WTC11 (cell line): ENCODE results near the gene NCCRP1.

ENCODE experiments used
- NR1H2 ChIP-seq: sonication (generic); formaldehyde crosslinking; IDR thresholded peaks from 2 replicates; pipeline ENCODE4 v1.9.0; 2021; ENCODE audit warnings: mild to moderate bottlenecking, moderate library complexity, missing genetic modification reagents
- TF ChIP-seq, protein P1 (sequence below): sonication (generic); formaldehyde crosslinking; IDR thresholded peaks from 2 replicates; pipeline ENCODE4 v1.8.0; 2022; ENCODE audit warnings: mild to moderate bottlenecking, missing genetic modification reagents
- TF ChIP-seq, protein P2 (sequence below): fragments of 200-600 bp; IDR thresholded peaks from 2 replicates; pipeline ENCODE4 v1.8.0; 2022; ENCODE audit warnings: antibody characterized with exemption

DNA sequence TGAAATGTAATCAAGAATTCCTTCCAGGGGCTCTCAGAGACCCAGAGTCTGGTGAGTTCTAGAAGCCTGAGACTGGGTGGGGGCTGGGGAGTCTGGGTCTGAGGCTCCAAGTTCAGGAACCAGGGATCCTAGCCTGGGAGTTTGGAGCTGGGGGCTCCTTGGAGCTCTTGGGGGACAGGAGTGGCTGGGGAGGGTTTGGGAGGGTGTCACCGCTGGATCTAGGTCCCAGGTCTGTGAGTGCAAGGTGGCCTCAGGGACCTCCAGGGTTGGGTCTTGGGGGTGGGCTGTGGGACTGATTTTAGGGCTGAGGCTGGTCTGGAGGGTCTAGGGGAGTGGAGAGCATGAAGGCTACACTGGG is 6.2 kb downstream of the NCCRP1 start:
- TF ChIP-seq, protein P1, sequence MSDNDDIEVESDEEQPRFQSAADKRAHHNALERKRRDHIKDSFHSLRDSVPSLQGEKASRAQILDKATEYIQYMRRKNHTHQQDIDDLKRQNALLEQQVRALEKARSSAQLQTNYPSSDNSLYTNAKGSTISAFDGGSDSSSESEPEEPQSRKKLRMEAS (CRISPR knock-in tag), result no peak
- TF ChIP-seq, protein P2, sequence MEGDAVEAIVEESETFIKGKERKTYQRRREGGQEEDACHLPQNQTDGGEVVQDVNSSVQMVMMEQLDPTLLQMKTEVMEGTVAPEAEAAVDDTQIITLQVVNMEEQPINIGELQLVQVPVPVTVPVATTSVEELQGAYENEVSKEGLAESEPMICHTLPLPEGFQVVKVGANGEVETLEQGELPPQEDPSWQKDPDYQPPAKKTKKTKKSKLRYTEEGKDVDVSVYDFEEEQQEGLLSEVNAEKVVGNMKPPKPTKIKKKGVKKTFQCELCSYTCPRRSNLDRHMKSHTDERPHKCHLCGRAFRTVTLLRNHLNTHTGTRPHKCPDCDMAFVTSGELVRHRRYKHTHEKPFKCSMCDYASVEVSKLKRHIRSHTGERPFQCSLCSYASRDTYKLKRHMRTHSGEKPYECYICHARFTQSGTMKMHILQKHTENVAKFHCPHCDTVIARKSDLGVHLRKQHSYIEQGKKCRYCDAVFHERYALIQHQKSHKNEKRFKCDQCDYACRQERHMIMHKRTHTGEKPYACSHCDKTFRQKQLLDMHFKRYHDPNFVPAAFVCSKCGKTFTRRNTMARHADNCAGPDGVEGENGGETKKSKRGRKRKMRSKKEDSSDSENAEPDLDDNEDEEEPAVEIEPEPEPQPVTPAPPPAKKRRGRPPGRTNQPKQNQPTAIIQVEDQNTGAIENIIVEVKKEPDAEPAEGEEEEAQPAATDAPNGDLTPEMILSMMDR, result no peak
- no peak for TF ChIP-seq NR1H2 (CRISPR knock-in tag)
